HepG2 (cell line): Measurements from ENCODE around the gene DHRS1. TPM values are rescaled to one million over a fixed set of nuclear protein-coding genes. Genes with fewer than 3 reads are reported as not detected.

ENCODE experiments used
- AGO2 ChIP-seq: fragments of 200-400 bp; formaldehyde crosslinking; optimal IDR thresholded peaks from 2 replicates; pipeline ENCODE3; 2017; ENCODE audit warnings: mild to moderate bottlenecking, low read depth, low read length, moderate library complexity
- AKNA ChIP-seq: sonication (generic); formaldehyde crosslinking; IDR thresholded peaks from 2 replicates; pipeline ENCODE4 v1.4.0; 2020; ENCODE audit warnings: missing genetic modification reagents, borderline replicate concordance
- CREB1 ChIP-seq, 2 experiments: fragments of 450-650 bp in 1 of 2; IDR thresholded peaks; 2 replicates each; pipeline ENCODE4 v1.6.1; 2016 to 2017; ENCODE audit warnings: control low read depth in 1 of 2, mild to moderate bottlenecking in 1 of 2, missing compliant biosample characterization in 1 of 2, missing genetic modification characterization in 1 of 2
- DRAP1 ChIP-seq: IDR thresholded peaks from 2 replicates; pipeline ENCODE4 v1.6.1; 2016; ENCODE audit warnings: missing genetic modification reagents, missing compliant biosample characterization
- FLYWCH1 ChIP-seq: sonication (generic); formaldehyde crosslinking; IDR thresholded peaks from 2 replicates; pipeline ENCODE4 v1.8.1; 2023; ENCODE audit warnings: mild to moderate bottlenecking, missing genetic modification reagents
- MIXL1 ChIP-seq: IDR thresholded peaks from 2 replicates; pipeline ENCODE4 v1.6.1; 2016
- NFYC ChIP-seq: IDR thresholded peaks from 2 replicates; pipeline ENCODE4 v1.6.1; 2016; ENCODE audit warnings: missing genetic modification reagents, missing compliant biosample characterization
- PITX1 ChIP-seq: sonication (generic); formaldehyde crosslinking; IDR thresholded peaks from 2 replicates; pipeline ENCODE4 v1.5.1; 2020; ENCODE audit warnings: mild to moderate bottlenecking, missing genetic modification reagents
- TP53 ChIP-seq: sonication (generic); formaldehyde crosslinking; conservative IDR thresholded peaks from 2 replicates; pipeline ENCODE4 v1.4.0; 2020; ENCODE audit warnings: missing genetic modification reagents
- ZFP62 ChIP-seq: sonication (generic); formaldehyde crosslinking; IDR thresholded peaks from 2 replicates; pipeline ENCODE4 v1.4.0; 2020; ENCODE audit warnings: missing genetic modification reagents
- ZNF260 ChIP-seq: sonication (generic); formaldehyde crosslinking; IDR thresholded peaks from 2 replicates; pipeline ENCODE4 v1.4.0; 2020; ENCODE audit warnings: missing genetic modification reagents, low read depth, mild to moderate bottlenecking, borderline replicate concordance
- ZNF292 ChIP-seq: sonication (generic); formaldehyde crosslinking; IDR thresholded peaks from 2 replicates; pipeline ENCODE4 v1.8.1; 2022; ENCODE audit warnings: mild to moderate bottlenecking, low read depth, missing genetic modification reagents, borderline replicate concordance
- ZNF350 ChIP-seq: sonication (generic); formaldehyde crosslinking; IDR thresholded peaks from 2 replicates; pipeline ENCODE4 v1.4.0; 2020; ENCODE audit warnings: mild to moderate bottlenecking, low read depth, missing genetic modification reagents, borderline replicate concordance
- ZNF543 ChIP-seq: sonication (generic); formaldehyde crosslinking; IDR thresholded peaks from 2 replicates; pipeline ENCODE4 v1.4.0; 2020; ENCODE audit warnings: mild to moderate bottlenecking, missing genetic modification reagents
- ZNF615 ChIP-seq: sonication (generic); formaldehyde crosslinking; IDR thresholded peaks from 2 replicates; pipeline ENCODE4 v1.5.0; 2020; ENCODE audit warnings: mild to moderate bottlenecking, missing genetic modification reagents, borderline replicate concordance
- ZNF7 ChIP-seq: IDR thresholded peaks from 2 replicates; pipeline ENCODE4 v1.6.1; 2016; ENCODE audit warnings: missing biosample characterization, missing genetic modification reagents
- ZNF776 ChIP-seq: sonication (generic); formaldehyde crosslinking; IDR thresholded peaks from 2 replicates; pipeline ENCODE4 v1.4.0; 2020; ENCODE audit warnings: mild to moderate bottlenecking, missing genetic modification reagents
- polyA plus RNA-seq, 8 experiments: library from polyadenylated mRNA; depleted of rRNA in 3 of 8; stranded (reverse) in 7 of 8; unstranded in 1 of 8; fragments of >200 nt; fragmentation: Illumina TruSeq in 4 of 8; extraction: Trizol in 4 of 8; gene quantifications; 2 replicates each; pipeline versions ENCODE4 v1.2.1 to v1.2.3, GENCODE V29; 2011 to 2016; ENCODE audit warnings: low read depth in 4 of 8, missing spikeins in 1 of 8, mixed read lengths in 1 of 8; ENCODE audit not compliant: insufficient read depth in 1 of 8
- total RNA-seq, 5 experiments: library from RNA; depleted of rRNA; stranded (reverse); fragments of >200 nt; fragmentation: Illumina TruSeq; extraction: Trizol; gene quantifications; 2 replicates each; pipeline ENCODE4 v1.2.3, GENCODE V29; 2016; ENCODE audit warnings: low read depth in 1 of 5
- TF ChIP-seq, protein P1 (sequence below): sonication (generic); formaldehyde crosslinking; IDR thresholded peaks from 2 replicates; pipeline ENCODE4 v1.5.0; 2020; ENCODE audit warnings: mild to moderate bottlenecking, missing genetic modification reagents

Gene DHRS1
- total and polyA plus RNA-seq, 2 of the 13 experiments (the other 11 are each of a cell fraction or from before 2014, with no cell fraction given) = 49.8 to 60.8 TPM

DNA sequence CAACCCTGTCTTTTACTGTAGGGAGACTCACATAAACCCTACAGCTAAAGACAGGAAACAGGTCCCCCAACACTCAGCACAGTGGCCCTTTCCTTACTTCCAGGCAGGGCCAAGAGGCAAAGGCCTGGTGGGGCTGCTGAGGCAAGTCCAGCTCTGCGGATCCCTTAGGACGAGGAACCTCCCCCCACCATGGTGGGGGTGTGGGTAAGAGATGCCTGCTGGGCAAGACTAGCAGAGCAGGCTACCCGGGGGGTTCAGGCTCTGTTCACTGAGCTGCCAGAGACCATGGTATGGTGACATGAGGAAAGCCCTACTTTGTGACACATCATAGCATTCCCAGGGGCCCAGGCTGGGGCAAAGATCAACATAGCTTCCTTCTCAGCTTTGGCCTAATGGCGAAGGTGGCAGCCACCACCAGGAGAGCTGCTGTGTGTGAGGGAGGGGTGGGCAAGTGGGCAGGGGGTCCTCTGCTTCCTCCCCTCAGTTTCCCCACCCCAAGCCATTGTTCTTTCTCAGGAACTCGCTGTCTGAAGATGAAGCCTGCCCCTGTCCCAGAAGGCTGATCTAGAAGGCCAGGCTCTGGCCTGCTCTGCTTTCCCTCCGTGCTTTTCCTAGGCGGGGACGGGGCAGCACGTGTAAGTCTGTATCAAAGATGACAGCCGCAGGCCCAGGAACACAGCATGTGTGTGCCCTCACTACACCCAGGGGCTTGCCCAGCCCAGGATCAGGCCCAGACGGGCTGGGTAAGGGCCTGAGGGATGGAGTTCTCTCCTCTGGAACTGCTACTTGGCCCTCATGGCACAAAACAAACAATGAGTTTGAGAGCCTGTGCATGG, 47.1 kb downstream of the DHRS1 start (continued):
- TF ChIP-seq AKNA (CRISPR knock-in tag) = no peak
- no peak; the same call in 1 of the 2 replicates for TF ChIP-seq TP53 (CRISPR knock-in tag)
- no peak for TF ChIP-seq ZNF615 (CRISPR knock-in tag)
- no peak; the same call in 1 of the 2 replicates for TF ChIP-seq ZNF292
- TF ChIP-seq ZNF7 (CRISPR knock-in tag) = no peak; the same call in 1 of the 2 replicates
- no peak; the same call in 1 of the 2 replicates for TF ChIP-seq ZNF776 (CRISPR knock-in tag)
- peak; percentile 33; the same call in 1 of the 2 replicates for TF ChIP-seq PITX1 (CRISPR knock-in tag)
- TF ChIP-seq NFYC = no peak
- TF ChIP-seq, protein P1, sequence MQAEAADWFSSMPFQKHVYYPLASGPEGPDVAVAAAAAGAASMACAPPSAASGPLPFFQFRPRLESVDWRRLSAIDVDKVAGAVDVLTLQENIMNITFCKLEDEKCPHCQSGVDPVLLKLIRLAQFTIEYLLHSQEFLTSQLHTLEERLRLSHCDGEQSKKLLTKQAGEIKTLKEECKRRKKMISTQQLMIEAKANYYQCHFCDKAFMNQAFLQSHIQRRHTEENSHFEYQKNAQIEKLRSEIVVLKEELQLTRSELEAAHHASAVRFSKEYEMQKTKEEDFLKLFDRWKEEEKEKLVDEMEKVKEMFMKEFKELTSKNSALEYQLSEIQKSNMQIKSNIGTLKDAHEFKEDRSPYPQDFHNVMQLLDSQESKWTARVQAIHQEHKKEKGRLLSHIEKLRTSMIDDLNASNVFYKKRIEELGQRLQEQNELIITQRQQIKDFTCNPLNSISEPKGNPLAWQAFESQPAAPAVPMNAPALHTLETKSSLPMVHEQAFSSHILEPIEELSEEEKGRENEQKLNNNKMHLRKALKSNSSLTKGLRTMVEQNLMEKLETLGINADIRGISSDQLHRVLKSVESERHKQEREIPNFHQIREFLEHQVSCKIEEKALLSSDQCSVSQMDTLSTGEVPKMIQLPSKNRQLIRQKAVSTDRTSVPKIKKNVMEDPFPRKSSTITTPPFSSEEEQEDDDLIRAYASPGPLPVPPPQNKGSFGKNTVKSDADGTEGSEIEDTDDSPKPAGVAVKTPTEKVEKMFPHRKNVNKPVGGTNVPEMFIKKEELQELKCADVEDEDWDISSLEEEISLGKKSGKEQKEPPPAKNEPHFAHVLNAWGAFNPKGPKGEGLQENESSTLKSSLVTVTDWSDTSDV (CRISPR knock-in tag) = no peak
- TF ChIP-seq FLYWCH1 (CRISPR knock-in tag) = no peak
- no peak for TF ChIP-seq ZNF543
- TF ChIP-seq MIXL1 = no peak
- peak; percentile 27; the same call in 1 of the 2 replicates for TF ChIP-seq CREB1 (IDR thresholded peaks at IDR 0.05)
- TF ChIP-seq CREB1 (CRISPR knock-in tag; IDR thresholded peaks at IDR 0.05) = no peak
- TF ChIP-seq ZFP62 = no peak
- TF ChIP-seq AGO2 = no peak
- peak; percentile 52; the same call in 1 of the 2 replicates for TF ChIP-seq ZNF350
- TF ChIP-seq DRAP1 (CRISPR knock-in tag) = peak; percentile 48; the same call in 1 of the 2 replicates
- 0 out of 2 replicates have a peak, but pooled peaks have one; percentile 37 for TF ChIP-seq ZNF260
